ENCODE measurements around the gene RNU1-4.
"Not testable (repeated sequence)": the region's sequence is repeated elsewhere in the genome, so short reads cannot be mapped to it uniquely, and the experiment has no call there.

DNA sequence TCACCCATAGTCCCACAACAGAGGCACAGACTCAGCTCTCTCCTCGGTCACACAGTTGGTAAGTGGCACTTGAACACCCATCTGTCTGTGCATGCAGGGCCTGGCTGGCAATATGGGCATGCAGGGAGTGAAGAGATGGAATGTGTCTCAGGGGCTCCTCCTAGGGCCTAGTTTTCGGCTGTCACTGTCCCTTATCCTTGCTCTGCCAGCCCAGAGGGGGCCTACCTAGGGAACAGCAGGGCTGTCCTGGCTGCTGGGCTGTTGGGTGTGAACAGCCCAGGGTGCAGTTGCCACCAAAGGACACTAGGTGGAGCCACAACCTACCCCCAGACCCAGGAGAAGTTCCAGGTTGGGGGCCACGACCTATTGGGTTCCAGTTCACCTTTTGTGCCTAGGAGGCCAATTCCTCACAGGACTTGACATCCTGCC lies 30.6 kb upstream of the RNU1-4 start:
- peak in 1 of 3 experiments; percentile 73 for TF ChIP-seq CTCF (IDR thresholded peaks at IDR 0.05)
- not testable (repeated sequence) for TF ChIP-seq POLR2A (IDR thresholded peaks at IDR 0.05)

Measured in testis (tissue), 2 donors.